PC-3 (cell line): ENCODE measurements around the gene HES3. TPM values are rescaled to one million over a fixed set of nuclear protein-coding genes. Genes with fewer than 3 reads are reported as not detected.

Experiments used
- ATAC-seq: fragments of 200-7000 bp; cut with Tn5 transposase; 2 replicates; pipeline ENCODE4 v1.9.1; 2020; ENCODE audit warnings: mild to moderate bottlenecking, moderate library complexity
- BruUV-seq: library from RNA; stranded (reverse); fragments of 400-500 nt; replicated peaks from 2 replicates; lab custom pipeline; 2021; lab: Mats Ljungman, UMichigan
- CTCF ChIA-PET: fragments of 300-600 bp; sonication (Branson Sonifier 250); formaldehyde crosslinking; loops from one replicate; lab custom pipeline; 2022; ENCODE audit warnings: antibody characterized with exemption; lab: Charles Lee
- POLR2A ChIA-PET: fragments of 300-600 bp; sonication (Branson Sonifier 250); formaldehyde crosslinking; loops from one replicate; lab custom pipeline; 2022; ENCODE audit warnings: antibody characterized with exemption; ENCODE audit not compliant: unreplicated experiment; lab: Charles Lee
- DNase-seq: peaks from one replicate; pipeline ENCODE4 v3.0.0-alpha.2; 2015
- H2AFZ ChIP-seq: fragments of 300-600 bp; sonication (generic); 2 replicates; pipeline ENCODE4 v1.6.0; 2016; ENCODE audit warnings: antibody characterized with exemption, low read length
- H3F3A ChIP-seq: fragments of 300-600 bp; sonication (generic); one replicate; pipeline ENCODE4 v1.6.0; 2017; ENCODE audit warnings: antibody characterized with exemption, low read length, control low read depth, mild to moderate bottlenecking; ENCODE audit not compliant: unreplicated experiment
- H3K27ac ChIP-seq: fragments of 300-600 bp; sonication (generic); 2 replicates; pipeline ENCODE4 v1.5.1; 2016; ENCODE audit warnings: mild to moderate bottlenecking, low read length
- H3K27me3 ChIP-seq: fragments of 300-600 bp; sonication (generic); 2 replicates; pipeline ENCODE4 v1.6.1; 2016; ENCODE audit warnings: low read length, mixed read lengths
- H3K36me3 ChIP-seq: fragments of 300-600 bp; sonication (generic); 2 replicates; pipeline ENCODE4 v1.6.1; 2016; ENCODE audit warnings: low read depth, mixed run types, low read length, mixed read lengths
- H3K4me1 ChIP-seq: fragments of 300-600 bp; sonication (generic); 2 replicates; pipeline ENCODE4 v1.5.1; 2016; ENCODE audit warnings: low read length; ENCODE audit not compliant: insufficient read depth
- H3K4me2 ChIP-seq: fragments of 300-600 bp; sonication (generic); 2 replicates; pipeline ENCODE4 v1.6.0; 2016; ENCODE audit warnings: low read length
- H3K4me3 ChIP-seq: fragments of 300-600 bp; sonication (generic); 2 replicates; pipeline ENCODE4 v1.5.1; 2016; ENCODE audit warnings: mild to moderate bottlenecking, low read length, mixed read lengths
- H3K79me2 ChIP-seq: fragments of 300-600 bp; sonication (generic); 2 replicates; pipeline ENCODE4 v1.6.1; 2017; ENCODE audit warnings: low read length, mixed read lengths
- H3K9ac ChIP-seq: fragments of 300-600 bp; sonication (generic); 2 replicates; pipeline ENCODE4 v1.6.0; 2016; ENCODE audit warnings: mild to moderate bottlenecking, low read length
- H3K9me2 ChIP-seq: fragments of 300-600 bp; sonication (generic); replicated peaks from 2 replicates; pipeline ENCODE4 v1.6.1; 2016; ENCODE audit warnings: mixed run types, low read length, mixed read lengths
- H3K9me3 ChIP-seq: fragments of 300-600 bp; sonication (generic); 2 replicates; pipeline ENCODE4 v1.6.1; 2016; ENCODE audit warnings: low read length, mixed read lengths
- H4K20me1 ChIP-seq: fragments of 300-600 bp; sonication (generic); 2 replicates; pipeline ENCODE4 v1.6.1; 2016; ENCODE audit warnings: low read length, mixed read lengths
- EZH2 ChIP-seq: fragments of 300-600 bp; sonication (generic); IDR thresholded peaks from one replicate; pipeline ENCODE4 v1.6.1; 2017; ENCODE audit warnings: antibody characterized with exemption, mild to moderate bottlenecking, low read length; ENCODE audit not compliant: unreplicated experiment
- EZH2phosphoT487 ChIP-seq: fragments of 300-600 bp; sonication (generic); IDR thresholded peaks from 2 replicates; pipeline ENCODE4 v1.6.1; 2018; ENCODE audit warnings: mild to moderate bottlenecking, antibody characterized with exemption, low read length, borderline replicate concordance
- intact Hi-C: fragments of 100-400 bp; cut with micrococcal nuclease; formaldehyde crosslinking; loops from 2 replicates; pipeline ENCODE4 v1.9.0; 2023
- total RNA-seq: library from RNA; depleted of rRNA; stranded (reverse); fragments of >200 nt; gene quantifications from 2 replicates; pipeline ENCODE4 v1.2.3, GENCODE V29; 2014
- TF ChIP-seq, protein P1 (sequence below): fragments of 300-600 bp; sonication (generic); conservative IDR thresholded peaks from 2 replicates; pipeline ENCODE4 v1.5.1; 2017; ENCODE audit warnings: antibody characterized with exemption, low read depth, mild to moderate bottlenecking, low read length

The HES3 gene
- total RNA-seq, 1 experiment from 2014 or later: not detected

DNA sequence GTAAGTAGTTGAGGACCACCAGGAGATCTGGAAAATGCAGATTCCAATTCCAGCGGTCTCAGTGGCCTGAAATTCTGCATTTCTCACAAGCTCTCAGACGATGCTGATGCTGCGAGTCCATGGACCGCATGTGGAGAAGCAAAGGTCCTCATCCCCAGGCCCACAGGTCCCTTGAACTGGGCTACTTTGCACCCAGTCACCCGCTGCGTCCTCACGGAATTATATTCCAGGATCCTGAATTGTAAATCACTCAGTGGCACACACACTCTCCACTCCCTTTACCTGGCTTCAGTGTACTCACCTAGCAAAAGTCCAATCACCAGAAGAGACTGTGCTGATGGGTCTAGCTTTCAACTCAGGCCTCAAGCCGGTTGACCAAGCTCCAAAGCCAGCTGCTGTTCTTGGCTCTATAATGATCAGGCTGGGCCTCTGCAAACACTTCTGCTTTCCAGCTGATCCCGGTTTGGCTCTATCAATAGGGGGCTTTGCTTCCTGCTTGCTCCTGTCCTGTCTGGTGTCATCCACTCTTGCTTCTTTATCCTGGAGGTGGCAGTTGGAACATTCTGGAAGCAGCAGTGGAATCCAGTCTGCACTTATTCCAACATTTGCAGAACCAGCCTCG is 43.7 kb upstream of the HES3 start:
- Histone ChIP-seq H3K27ac (peak overlapping the region; percentile 47), H3K4me1 (peaks cover 26% of the 10 kb centered on the region), H3F3A (no peaks in the 10 kb centered on the region), H2AFZ (peak overlapping the region; percentile 89), H3K79me2 (peaks cover 50% of the 10 kb centered on the region), H4K20me1 (peaks cover 30% of the 10 kb centered on the region), H3K4me2 (peak overlapping the region; percentile 84), H3K9me3 (no peaks in the 10 kb centered on the region), H3K4me3 (peak overlapping the region; percentile 74), H3K9me2 (no peaks in the 10 kb centered on the region), H3K9ac (peak overlapping the region; percentile 98), H3K27me3 (no peaks in the 10 kb centered on the region), H3K36me3 (peaks cover 21% of the 10 kb centered on the region)
- CTCF ChIA-PET: interaction anchor here (0.5 kb wide), 1 partner anchor 44 kb away, joined by 7 read pairs; no protein-coding TSS in a partner anchor
- no peak for ATAC-seq
- no TSS peak for BruUV-seq
- DNase-seq: no peak
- TF ChIP-seq EZH2phosphoT487 (no peak), EZH2 (no peak)
- TF ChIP-seq, protein P1, sequence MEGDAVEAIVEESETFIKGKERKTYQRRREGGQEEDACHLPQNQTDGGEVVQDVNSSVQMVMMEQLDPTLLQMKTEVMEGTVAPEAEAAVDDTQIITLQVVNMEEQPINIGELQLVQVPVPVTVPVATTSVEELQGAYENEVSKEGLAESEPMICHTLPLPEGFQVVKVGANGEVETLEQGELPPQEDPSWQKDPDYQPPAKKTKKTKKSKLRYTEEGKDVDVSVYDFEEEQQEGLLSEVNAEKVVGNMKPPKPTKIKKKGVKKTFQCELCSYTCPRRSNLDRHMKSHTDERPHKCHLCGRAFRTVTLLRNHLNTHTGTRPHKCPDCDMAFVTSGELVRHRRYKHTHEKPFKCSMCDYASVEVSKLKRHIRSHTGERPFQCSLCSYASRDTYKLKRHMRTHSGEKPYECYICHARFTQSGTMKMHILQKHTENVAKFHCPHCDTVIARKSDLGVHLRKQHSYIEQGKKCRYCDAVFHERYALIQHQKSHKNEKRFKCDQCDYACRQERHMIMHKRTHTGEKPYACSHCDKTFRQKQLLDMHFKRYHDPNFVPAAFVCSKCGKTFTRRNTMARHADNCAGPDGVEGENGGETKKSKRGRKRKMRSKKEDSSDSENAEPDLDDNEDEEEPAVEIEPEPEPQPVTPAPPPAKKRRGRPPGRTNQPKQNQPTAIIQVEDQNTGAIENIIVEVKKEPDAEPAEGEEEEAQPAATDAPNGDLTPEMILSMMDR: no peak
- POLR2A ChIA-PET: no interaction called here
- intact Hi-C loops: no loop called here

DNA sequence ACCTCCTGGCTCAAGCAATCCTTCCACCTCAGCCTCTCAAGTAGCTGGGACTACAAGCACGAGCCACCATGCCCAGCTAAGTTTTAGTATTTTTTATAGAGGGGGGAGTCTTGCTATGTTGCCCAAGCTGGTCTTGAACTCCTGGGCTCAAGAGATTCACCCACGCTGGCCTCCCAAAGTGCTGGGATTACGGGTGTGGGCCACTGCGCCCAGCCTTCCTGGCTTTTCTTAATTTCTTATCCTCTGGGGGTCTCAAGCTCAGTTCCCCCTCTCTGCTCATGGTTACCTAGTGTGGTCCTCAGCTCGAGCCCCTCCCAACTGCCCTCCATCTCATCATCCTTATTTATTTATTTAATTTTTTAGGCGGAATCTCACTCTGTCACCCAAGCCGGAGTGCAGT is 41.7 kb upstream of the HES3 start:
- H3K79me2 ChIP-seq: peaks cover 49% of the 10 kb centered on the region
- peaks cover 6% of the 10 kb centered on the region for H3K36me3 ChIP-seq
- no TSS peak for BruUV-seq
- H4K20me1 ChIP-seq: peaks cover 15% of the 10 kb centered on the region
- no peak overlapping the region for H3K9ac ChIP-seq
- H3F3A ChIP-seq: no peaks in the 10 kb centered on the region
- no peak overlapping the region for H3K4me2 ChIP-seq
- DNase-seq (no peak), ATAC-seq (no peak)
- H3K27me3 ChIP-seq: no peaks in the 10 kb centered on the region
- TF ChIP-seq, protein P1: no peak
- no peak for TF ChIP-seq EZH2phosphoT487
- no peak for TF ChIP-seq EZH2
- no peaks in the 10 kb centered on the region for H3K9me3 ChIP-seq
- H3K4me1 ChIP-seq: peaks cover 28% of the 10 kb centered on the region
- H3K27ac ChIP-seq: no peak overlapping the region
- no peak overlapping the region for H2AFZ ChIP-seq
- ChIA-PET POLR2A (interaction anchor here (0.6 kb wide), 1 partner anchor 191 kb away, joined by 3 read pairs; the partner anchor contains the start of gene ACOT7), CTCF (interaction anchor here (0.6 to 0.7 kb wide), 2 partner anchors 38 to 120 kb away, joined by 3 to 5 read pairs; no protein-coding TSS in a partner anchor)
- no peak overlapping the region for H3K4me3 ChIP-seq
- intact Hi-C loops: no loop called here
- no peaks in the 10 kb centered on the region for H3K9me2 ChIP-seq

DNA sequence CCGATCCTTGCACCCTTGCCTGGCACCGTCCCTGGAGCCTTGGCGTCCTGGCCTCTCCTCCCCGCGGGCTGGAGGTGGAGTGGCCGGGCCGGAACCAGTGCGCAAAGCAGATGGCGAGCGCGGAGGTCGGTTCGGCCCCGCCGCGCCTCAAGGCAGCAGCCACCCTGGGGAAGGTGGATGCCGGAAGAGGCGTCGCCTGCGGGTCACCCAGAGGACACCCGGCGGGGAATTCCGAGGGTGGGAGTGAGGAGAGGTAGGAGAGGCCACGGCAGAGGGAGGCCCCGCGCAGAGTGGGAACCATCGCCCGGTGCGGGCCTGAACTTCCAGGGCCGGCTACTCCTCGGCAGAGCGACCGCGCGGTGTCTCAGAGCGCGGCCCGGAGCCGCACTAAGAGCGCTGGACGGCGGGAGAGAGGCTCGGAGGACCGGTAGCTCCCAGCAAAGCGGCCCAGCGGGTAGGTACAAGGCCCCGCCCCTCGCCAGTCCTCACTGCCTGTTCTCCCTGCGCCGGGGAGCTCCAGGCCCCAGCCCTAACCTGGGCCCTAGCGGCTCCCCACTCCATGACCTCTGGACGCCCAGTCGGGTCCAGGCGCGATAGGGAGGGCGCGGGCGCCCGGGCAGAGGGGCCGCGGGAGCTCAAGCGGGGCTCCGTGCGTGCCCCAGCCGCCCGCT is 38.0 kb upstream of the HES3 start, which contains the start of gene RNF207:
Gene RNF207 (plus strand): TSS at position 271 of the 671 bp plus-strand sequence. CDS start 417 bp downstream, outside the sequence.
- H4K20me1 ChIP-seq: no peaks in the 10 kb centered on the region
- no TSS peak for BruUV-seq
- H3K79me2 ChIP-seq: peaks cover 34% of the 10 kb centered on the region
- TF ChIP-seq, protein P1: no peak
- TF ChIP-seq EZH2: no peak
- no peak for TF ChIP-seq EZH2phosphoT487
- peak within 1 kb of the TSS; percentile 81 for H2AFZ ChIP-seq
- peak; percentile 69 for ATAC-seq
- intact Hi-C loops: loop anchor here (1.0 to 5.0 kb wide), 3 partner anchors 28 to 96 kb away; no protein-coding TSS in a partner anchor
- H3K4me1 ChIP-seq: peaks cover 14% of the 10 kb centered on the region; the same call in 1 of the 2 replicates
- no peaks in the 10 kb centered on the region for H3F3A ChIP-seq
- DNase-seq: peak; percentile 95
- no peaks in the 10 kb centered on the region for H3K9me2 ChIP-seq
- H3K27ac ChIP-seq: peak within 1 kb of the TSS; percentile 81
- H3K4me3 ChIP-seq: peak within 1 kb of the TSS; percentile 79
- ChIA-PET CTCF (interaction anchor here (0.5 to 1.1 kb wide), 5 partner anchors 14 to 138 kb away, joined by 3 to 7 read pairs (median 4); no protein-coding TSS in a partner anchor), POLR2A (interaction anchor here (0.5 to 1.1 kb wide), 4 partner anchors 14 to 248 kb away, joined by 3 to 7 read pairs (median 3); no protein-coding TSS in a partner anchor)
- peak within 1 kb of the TSS; percentile 89 for H3K9ac ChIP-seq
- no peaks in the 10 kb centered on the region for H3K27me3 ChIP-seq
- H3K36me3 ChIP-seq: peaks cover 17% of the 10 kb centered on the region
- H3K4me2 ChIP-seq: peak within 1 kb of the TSS; percentile 89
- H3K9me3 ChIP-seq: no peaks in the 10 kb centered on the region
